Thoracic aorta (tissue), 2 donors: ENCODE measurements around the gene ATP9A. TPM values are rescaled to one million over a fixed set of nuclear protein-coding genes. Genes with fewer than 3 reads are reported as not detected.

Experiments
- ATAC-seq: fragments of 150-250 bp; one replicate; pipeline ENCODE4 v1.8.0; 2017; ENCODE audit warnings: low read depth; ENCODE audit not compliant: insufficient number of reproducible peaks, low FRiP score
- DNase-seq: peaks from one replicate; pipeline ENCODE4 v3.0.0-alpha.2; 2020; ENCODE audit warnings: low spot score
- H3K27ac ChIP-seq, 2 donors: fragments of 200-600 bp; sonication (generic); 1 replicate in 1 of 2; 2 replicates in 1 of 2; pipeline ENCODE4 v1.5.1; 2016; ENCODE audit warnings: mild to moderate bottlenecking in 2 of 2, moderate library complexity in 2 of 2
- H3K27me3 ChIP-seq: fragments of 200-600 bp; sonication (generic); replicated peaks from 2 replicates; pipeline ENCODE4 v1.6.0; 2016; ENCODE audit warnings: mild to moderate bottlenecking; ENCODE audit not compliant: insufficient read depth
- H3K36me3 ChIP-seq: fragments of 200-600 bp; sonication (generic); one replicate; pipeline ENCODE4 v1.5.1; 2016
- H3K4me1 ChIP-seq, 2 donors: fragments of 200-600 bp; sonication (generic); 1 replicate in 1 of 2; 2 replicates in 1 of 2; pipeline versions ENCODE4 v1.5.1 to v1.6.0; 2016; ENCODE audit warnings: low read depth in 2 of 2, mild to moderate bottlenecking in 1 of 2; ENCODE audit not compliant: control insufficient read depth in 1 of 2
- H3K4me3 ChIP-seq: fragments of 200-600 bp; sonication (generic); 2 replicates; pipeline ENCODE4 v1.5.1; 2016; ENCODE audit warnings: mild to moderate bottlenecking
- H3K9me3 ChIP-seq: fragments of 200-600 bp; sonication (generic); 2 replicates; pipeline ENCODE4 v1.5.1; 2016
- CTCF ChIP-seq: fragments of 200-600 bp; sonication (generic); IDR thresholded peaks from one replicate; pipeline ENCODE4 v1.5.1; 2019; ENCODE audit warnings: antibody characterized with exemption
- total RNA-seq, 2 donors: library from RNA; depleted of rRNA; stranded (reverse); fragments of >200 nt; gene quantifications; one replicate each; pipeline versions ENCODE4 v1.1.0 to v1.2.3, GENCODE V29; 2016

Gene ATP9A
- total RNA-seq, 2 donors from 2014 or later = 54.4 TPM

- DNase-seq = no peak
- no peak overlapping the region for H3K4me3 ChIP-seq
- no peak overlapping the region for H3K27ac ChIP-seq
- peaks cover 0 to 11% of the 10 kb centered on the region in 2 donors for H3K4me1 ChIP-seq
- H3K9me3 ChIP-seq = no peaks in the 10 kb centered on the region
- TF ChIP-seq CTCF = no peak
- no peaks in the 10 kb centered on the region for H3K27me3 ChIP-seq
- peaks cover 4% of the 10 kb centered on the region for H3K36me3 ChIP-seq
- no peak for ATAC-seq
Measured at GRCh38 chr20:51702556-51702955, 65.6 kb downstream of the ATP9A start.

GRCh38 chr20:51700809-51701285 is 67.3 kb downstream of the ATP9A start:
- Histone ChIP-seq H3K4me3 (no peak overlapping the region), H3K4me1 (peaks cover 10 to 28% of the 10 kb centered on the region in 2 donors), H3K27ac (no peak overlapping the region), H3K27me3 (no peaks in the 10 kb centered on the region), H3K36me3 (no peaks in the 10 kb centered on the region), H3K9me3 (no peaks in the 10 kb centered on the region)
- TF ChIP-seq CTCF = peak; percentile 78
- no peak for ATAC-seq
- no peak for DNase-seq

GRCh38 chr20:51698252-51698651 is 69.9 kb downstream of the ATP9A start:
- Histone ChIP-seq H3K27me3 (no peaks in the 10 kb centered on the region), H3K4me1 (peaks cover 13 to 34% of the 10 kb centered on the region in 2 donors), H3K9me3 (no peaks in the 10 kb centered on the region), H3K4me3 (no peak overlapping the region), H3K27ac (no peak overlapping the region), H3K36me3 (peaks cover 6% of the 10 kb centered on the region)
- no peak for DNase-seq
- TF ChIP-seq CTCF = no peak
- ATAC-seq = no peak

- H3K27me3 ChIP-seq = no peaks in the 10 kb centered on the region
- H3K27ac ChIP-seq = no peak overlapping the region
- H3K36me3 ChIP-seq = peaks cover 10% of the 10 kb centered on the region
- TF ChIP-seq CTCF = no peak
- H3K4me3 ChIP-seq = no peak overlapping the region
- H3K4me1 ChIP-seq = peaks cover 13 to 34% of the 10 kb centered on the region in 2 donors
- DNase-seq (no peak), ATAC-seq (no peak)
- no peaks in the 10 kb centered on the region for H3K9me3 ChIP-seq
Measured at GRCh38 chr20:51697096-51697826, 70.9 kb downstream of the ATP9A start.

- Histone ChIP-seq H3K4me1 (peaks cover 13 to 34% of the 10 kb centered on the region in 2 donors), H3K4me3 (peak overlapping the region; percentile 0), H3K36me3 (peaks cover 10% of the 10 kb centered on the region), H3K9me3 (no peaks in the 10 kb centered on the region), H3K27ac (no peak overlapping the region), H3K27me3 (no peaks in the 10 kb centered on the region)
- TF ChIP-seq CTCF = no peak
- no peak for ATAC-seq
- no peak for DNase-seq
Measured at GRCh38 chr20:51696304-51697071, 71.7 kb downstream of the ATP9A start.
